Right renal cortex interstitium (tissue), 3 donors: ENCODE measurements around the gene HOXD12. TPM values are rescaled to one million over a fixed set of nuclear protein-coding genes. Genes with fewer than 3 reads are reported as not detected.

Source experiments
- DNase-seq, 3 donors: peaks; one replicate each; pipeline ENCODE4 v3.0.0-alpha.2; 2013; ENCODE audit warnings: low read depth in 3 of 3, low spot score in 2 of 3
- polyA plus RNA-seq, 3 donors: library from polyadenylated mRNA; unstranded; fragments of 120-200 nt; gene quantifications; one replicate each; pipeline ENCODE4 v1.2.1, GENCODE V29; 2013; ENCODE audit not compliant: insufficient read length in 3 of 3

HOXD12 gene
- polyA plus RNA-seq, 3 donors = 0.24 to 0.42 (median 0.28) TPM

DNA sequence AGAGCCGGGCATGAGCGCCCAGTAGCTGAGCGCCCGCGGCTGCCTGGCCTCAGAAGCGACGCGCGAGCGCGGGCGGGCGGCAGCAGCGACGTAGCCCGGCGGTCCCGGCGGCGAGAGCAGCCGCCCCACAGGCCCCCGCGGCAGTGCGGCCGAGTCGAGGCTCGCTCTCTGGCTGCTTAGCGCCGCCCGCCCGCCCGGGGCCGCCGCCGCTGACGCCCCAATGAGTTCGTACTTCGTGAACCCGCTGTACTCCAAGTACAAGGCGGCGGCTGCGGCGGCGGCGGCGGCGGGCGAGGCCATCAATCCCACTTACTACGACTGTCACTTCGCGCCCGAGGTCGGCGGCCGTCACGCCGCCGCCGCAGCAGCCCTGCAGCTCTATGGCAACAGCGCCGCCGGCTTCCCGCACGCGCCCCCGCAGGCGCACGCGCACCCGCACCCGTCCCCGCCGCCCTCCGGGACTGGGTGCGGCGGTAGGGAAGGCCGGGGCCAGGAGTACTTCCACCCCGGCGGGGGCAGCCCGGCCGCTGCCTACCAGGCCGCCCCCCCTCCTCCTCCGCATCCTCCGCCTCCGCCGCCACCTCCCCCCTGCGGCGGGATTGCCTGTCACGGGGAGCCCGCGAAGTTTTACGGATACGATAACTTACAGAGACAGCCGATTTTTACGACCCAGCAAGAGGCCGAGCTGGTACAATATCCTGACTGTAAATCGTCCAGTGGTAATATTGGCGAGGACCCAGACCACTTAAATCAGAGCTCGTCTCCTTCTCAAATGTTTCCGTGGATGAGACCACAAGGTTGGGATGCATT lies 30.8 kb downstream of the HOXD12 start:
- DNase-seq = no peak

DNA sequence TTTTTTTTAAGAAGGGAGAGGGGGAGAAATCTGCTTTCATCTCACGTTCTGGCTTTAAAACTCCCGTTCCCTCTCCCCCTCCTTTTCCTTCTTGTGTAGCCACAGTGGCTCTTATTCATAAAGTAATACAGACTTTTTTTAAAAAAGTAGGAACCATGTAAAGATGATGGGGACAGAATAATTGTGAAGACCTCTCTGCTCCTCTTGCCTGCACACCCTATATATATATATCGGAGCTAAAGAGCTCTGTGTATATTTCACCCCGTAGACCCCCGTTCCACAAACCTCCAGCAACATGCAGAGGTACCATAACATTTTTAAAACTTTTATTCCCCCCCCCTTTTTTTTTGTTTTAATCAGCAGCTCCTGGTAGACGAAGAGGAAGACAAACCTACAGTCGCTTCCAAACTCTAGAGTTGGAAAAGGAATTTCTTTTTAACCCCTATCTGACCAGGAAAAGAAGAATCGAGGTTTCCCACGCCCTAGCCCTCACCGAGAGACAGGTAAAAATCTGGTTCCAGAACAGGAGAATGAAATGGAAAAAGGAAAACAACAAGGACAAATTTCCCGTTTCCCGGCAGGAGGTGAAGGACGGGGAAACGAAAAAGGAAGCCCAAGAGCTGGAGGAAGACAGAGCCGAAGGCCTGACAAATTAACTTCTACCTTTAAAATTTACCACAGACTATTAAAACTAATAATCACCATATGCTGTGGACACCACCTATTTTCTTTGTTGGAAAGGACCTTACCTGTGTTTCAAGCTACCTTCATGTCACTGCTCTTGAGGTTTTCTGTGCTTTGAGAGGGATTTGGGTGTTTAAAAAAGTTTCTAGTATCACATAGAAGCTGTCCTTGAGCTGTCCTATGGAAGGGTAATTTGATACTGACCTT lies 31.6 kb downstream of the HOXD12 start:
- DNase-seq = no peak

DNA sequence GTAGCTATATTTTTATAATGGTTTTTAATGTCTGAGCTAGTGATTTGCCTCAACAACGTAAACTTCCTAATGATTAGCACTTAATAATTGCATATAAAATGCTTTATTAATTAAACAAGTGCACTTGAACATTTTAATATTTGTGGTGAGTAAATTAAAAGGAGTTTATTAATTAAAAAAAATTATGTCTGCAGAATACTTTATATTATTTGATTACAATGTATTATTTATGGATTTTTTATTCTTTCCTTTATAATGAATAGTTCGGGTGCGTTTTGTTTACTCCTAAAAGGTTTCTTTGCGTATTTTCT lies 32.2 kb downstream of the HOXD12 start:
- no peak for DNase-seq

DNA sequence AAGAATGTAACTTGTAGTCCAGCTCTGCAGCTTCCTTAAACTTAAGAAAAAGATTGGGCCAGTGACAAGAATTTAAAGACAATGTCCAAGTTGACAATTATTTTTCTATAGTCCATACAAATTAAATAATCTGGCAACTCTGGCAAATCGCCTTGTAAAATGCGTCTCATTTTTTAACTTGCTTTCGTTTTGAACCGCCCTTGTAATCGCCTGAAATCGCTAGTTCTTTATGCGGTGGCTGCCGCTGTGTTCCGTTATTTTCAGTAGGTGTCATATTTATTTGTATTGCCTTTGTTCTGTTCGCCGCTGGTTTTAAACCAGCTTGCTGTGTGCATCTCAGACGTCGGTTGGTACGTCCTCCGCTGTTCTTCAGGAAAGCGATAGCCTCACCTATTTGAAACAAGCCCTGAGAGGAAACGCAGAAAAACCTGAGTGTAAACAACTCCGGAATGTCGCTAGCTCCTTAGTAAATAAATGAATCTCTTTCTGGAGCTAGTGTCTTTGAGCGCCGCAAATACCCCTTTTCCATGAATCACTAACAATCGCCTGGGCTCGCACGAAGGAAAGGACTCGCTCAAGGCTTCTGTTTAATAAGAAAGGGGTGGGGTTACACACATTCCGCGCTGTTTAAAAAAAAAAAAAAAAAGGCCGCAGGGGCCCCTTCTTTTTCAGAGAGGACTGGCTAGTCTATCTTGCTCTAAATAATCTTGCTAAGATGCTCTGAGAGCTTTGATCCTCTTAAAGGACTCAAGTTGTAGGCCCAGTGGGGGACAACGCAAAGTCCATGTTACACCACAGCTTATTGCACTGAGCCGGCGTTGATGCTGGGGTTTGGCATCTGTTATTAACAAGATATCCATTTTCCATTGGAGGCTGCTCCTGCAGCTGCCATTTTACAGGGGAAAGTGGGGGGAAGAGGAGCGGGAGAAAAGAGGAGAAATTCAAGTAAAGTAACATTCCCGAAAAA lies 32.9 kb downstream of the HOXD12 start:
- no peak for DNase-seq

DNA sequence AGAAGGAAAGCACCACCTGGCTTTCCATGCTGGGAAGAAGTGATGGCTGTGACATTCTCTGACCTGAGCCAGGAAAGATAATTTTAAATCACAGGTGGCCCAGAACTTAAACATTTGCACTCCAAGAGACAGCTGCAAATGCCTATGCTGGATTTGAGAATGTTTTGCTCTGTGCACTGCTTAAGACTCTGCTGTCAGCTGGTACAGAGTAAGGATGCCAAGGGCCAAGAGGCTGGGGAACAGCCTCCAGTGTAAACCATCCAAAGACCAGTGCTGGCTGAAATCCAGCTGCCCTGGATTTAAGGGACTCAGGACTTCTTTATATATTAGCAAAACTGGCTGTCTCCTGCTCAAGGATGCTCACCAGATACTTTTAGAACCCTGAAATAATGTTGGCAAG lies 33.8 kb downstream of the HOXD12 start:
- no peak for DNase-seq

DNA sequence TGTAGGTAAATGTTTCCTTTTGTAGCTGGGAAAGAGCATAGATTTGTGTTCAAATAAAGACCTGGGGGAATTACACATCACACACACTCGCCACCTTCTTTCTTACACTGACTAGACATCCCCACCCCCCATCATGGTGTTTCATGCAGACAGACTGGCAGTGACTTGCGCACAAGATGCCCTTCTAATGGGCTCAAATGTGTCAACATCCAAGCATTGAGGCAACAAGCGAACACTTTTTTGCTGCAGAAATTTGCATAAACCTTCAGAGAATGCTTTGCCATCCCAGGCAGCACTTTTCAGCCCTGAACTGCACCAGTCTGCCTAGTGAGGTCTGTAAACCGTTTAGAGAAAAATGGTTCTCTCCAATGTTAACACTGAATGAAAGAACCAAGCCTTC lies 34.4 kb downstream of the HOXD12 start:
- DNase-seq = no peak

DNA sequence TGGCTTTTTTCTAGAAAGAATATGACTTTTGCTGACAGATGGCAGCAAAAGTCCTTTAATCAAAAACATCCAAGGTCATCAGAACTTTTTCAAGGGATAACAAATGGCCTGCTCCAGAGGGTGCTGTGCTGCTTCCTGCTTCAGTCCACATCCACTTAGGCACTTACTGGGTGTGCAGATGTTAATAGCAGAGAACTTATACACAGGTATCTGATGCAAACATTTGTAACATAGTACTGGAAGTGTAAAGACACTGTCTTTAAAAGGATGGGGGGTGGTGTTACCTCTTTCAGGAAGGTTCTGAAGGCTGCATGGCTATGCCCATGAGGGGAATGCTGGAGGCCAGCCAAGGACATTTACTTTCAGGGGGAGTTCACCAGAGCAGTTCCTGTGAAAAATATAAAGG lies 35.4 kb downstream of the HOXD12 start:
- no peak for DNase-seq

DNA sequence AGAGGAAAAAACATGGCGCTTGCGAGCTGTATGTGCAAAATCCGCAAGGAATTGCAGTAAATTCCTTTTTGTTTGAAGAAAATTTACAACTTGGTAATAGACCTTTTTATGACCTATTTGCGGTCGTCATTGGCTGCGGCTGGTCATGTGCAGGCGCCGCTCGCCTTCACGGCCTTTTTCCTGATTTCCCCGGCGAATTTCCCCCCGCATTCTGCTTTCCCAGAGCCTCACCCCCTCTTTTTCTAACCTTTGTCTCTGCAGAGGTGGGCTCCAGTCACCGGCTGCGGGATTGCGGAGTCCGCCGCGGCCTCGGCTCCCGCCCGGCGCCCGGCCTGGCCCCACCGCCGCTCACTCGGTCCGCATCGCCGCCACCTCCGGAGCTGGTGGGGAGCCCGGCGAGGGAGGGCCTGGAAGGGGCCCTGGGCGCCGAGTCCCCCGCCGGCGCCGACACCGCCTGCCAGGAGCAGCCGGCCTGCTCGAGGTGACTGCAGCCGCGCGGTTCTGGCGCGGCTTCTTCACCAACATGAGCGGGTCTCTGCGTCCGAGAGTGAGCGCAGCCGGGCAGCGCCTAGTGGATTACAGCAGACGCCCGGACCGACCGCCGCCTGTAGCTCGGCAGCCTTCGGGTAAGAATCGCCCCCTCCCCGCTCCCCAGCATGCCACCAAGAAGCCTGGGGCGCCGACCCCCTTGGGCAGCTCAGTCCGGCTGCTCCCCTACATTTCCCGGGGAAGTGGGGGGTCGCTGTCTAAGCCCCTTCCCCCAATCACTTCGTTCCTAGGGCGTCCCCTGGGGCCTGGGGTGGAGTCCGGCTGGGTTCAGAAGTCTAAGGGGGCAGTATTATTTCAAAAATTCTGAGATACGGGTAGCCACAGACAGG lies 37.0 kb downstream of the HOXD12 start:
- DNase-seq = no peak

DNA sequence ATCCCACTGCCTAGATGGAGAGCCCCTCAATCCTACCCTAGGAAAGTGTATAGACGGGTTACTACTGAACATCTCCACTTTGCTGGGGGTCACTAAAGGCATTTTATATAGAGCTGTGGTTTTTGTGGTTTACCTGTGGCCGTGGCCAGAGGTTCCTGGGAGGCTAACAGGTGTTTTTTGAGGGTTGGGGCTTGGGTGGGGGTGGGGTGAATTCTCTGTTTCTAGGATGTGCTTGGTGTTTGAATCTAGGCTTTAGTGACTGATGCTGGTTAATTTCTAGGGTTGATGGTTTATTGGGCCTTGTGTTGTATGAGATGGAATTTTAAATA lies 37.6 kb downstream of the HOXD12 start:
- DNase-seq = no peak

DNA sequence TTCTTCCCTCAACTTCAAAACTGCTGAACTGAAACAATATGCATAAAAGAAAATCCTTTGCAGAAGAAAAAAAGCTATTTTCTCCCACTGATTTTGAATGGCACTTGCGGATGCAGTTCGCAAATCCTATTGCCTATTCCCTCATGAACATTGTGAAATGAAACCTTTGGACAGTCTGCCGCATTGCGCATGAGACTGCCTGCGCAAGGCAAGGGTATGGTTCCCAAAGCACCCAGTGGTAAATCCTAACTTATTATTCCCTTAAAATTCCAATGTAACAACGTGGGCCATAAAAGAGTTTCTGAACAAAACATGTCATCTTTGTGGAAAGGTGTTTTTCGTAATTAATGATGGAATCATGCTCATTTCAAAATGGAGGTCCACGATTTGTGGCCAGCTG lies 38.3 kb downstream of the HOXD12 start:
- no peak for DNase-seq

DNA sequence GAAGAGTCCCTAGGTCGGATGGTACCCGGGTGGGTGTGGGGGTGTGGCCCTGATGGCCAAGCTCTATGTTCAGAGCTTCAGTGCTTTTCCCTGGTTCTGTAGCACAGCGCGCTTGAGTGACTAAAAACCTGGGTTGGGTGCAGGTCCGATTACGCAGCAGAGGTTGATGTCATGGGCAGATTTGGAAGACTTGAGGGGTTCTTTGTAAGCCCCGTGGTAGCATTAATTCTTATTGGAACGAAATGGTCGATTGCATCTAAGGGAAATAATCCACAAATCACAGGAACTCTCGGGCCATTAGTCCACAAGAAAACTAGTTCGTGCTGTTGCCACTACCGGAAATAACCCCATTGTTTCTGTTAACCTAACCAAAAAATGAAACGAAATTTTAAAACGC lies 38.9 kb downstream of the HOXD12 start:
- no peak for DNase-seq

DNA sequence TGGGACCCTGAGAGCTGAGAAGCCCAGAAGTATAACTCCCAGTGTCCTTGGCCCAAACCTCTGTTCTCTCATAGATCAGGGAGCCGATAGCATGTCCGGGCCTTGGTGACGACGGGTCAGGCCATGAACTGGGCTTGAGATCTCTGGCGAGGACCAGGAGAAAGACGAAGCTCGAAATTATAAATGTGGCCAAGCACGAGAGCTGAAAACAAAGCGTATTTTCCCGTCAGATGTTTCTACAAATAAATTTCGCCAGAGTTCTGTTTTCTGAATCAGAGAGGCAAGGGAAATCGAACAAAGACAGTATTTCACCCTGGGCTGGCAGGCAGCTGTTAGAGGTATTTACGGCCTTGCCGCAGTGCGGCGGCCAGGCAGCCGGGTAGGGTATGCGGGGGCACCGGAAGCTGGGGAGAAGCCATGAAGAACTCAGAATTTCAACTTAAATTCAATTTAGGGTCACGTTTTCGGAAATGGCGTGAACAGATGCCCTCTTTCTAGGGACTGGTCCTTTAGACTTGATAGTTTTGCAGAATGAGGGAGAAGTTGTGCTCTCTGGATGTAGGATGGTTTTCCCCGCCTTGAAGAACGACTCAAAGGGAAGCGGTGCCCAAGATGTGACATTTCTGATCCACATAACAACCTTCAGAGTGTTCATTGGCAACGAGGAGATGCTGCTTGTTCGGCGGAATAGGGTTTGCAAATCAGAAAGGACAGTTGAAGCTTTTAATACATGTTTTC lies 39.5 kb downstream of the HOXD12 start:
- DNase-seq = no peak

DNA sequence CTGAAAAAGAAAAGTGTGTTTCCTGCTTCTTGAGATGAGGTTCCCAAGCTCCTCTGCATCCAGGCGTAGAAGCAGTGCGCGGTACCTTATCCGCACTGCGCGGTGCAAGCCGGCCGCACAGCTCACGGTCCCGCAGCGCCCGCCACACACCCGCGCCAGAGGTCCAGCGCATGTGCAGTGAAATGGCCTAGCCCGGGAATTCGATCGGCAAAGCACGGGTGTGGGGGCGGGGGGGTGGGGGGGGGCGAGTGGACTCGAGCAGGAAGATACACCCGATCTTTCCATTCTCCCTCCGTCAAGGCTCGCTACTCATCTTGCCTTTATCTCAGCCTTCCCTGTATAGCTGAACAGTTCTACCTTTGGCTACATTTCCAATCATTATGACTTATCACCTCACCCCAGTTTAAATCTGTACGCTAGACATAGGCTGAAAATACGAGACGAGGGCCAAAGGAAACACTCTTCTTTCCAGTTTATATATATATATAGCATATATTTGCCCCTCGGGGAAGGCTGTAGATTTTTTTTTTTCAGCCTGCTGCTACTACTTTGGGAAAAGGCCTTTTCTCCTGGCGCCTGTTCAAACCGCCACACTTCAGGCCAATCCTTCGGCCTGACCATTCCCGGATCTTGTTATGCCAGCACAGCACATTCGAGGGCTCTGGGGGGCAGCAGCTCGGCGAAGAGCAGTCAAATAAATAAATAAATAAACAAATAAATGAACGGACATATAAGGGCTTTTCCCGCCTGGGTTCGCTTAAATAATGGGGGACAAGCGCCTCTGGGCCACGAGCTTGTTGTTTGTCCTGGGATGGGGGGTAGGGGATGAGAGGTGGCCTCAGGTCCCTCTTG lies 40.3 kb downstream of the HOXD12 start:
- no peak for DNase-seq

DNA sequence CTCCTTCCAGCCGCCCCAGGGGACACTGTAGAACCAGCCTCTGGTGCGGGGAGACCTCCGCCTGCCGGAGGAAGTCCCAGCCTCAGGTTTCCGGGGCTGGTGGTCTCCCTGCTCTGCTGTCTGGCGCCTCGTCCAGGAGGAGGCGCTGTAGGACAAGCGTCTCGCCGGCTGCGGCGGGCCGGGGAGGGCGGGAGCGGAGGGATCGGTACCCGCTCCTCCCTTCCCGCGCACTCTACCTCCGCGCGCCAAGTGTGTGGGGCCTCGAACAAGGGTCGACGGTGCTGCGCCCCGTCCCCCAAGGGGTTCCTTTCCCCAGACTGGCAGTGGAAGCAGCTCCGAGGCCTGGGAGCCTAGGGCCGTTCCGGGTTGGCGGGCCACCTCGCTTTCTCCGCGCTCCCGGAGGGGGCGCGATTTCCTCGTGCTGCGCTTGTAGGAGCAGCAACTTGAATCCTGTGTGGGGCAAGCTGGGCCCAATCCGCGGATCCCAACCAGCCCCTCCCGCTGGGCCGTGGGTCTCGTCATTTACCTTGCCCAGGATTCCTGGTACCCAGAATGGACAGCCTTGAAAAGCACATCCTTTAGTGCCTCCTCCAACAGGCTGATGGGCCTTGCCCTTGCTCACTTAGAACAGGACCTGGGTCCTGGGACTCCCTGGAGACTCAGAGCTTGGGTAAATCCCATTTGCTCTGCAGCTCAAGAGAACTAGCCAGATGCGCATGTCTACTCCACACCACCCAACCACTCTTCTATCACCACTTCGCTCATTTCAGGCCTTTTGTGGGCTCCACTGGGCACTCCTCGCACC lies 41.1 kb downstream of the HOXD12 start:
- no peak for DNase-seq

DNA sequence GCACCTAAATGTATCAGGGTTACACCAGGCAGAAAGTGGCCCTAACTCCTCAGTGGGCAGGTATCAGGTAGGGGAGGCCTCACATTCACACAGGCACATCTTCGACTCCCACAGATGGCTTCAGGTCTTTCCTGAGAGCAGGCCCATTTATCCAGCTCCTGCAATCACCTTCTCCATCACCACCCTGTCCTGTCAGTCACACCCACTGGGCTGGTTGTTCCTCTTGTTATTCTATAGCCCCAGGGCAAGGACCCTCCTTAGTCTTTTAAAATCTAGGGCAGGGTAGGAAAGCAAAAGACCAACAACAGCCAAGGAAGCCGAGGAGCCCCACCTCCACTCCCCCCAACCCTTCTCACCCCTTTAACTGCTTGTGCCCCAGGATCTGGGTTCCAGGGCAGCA lies 42.7 kb downstream of the HOXD12 start:
- no peak for DNase-seq

DNA sequence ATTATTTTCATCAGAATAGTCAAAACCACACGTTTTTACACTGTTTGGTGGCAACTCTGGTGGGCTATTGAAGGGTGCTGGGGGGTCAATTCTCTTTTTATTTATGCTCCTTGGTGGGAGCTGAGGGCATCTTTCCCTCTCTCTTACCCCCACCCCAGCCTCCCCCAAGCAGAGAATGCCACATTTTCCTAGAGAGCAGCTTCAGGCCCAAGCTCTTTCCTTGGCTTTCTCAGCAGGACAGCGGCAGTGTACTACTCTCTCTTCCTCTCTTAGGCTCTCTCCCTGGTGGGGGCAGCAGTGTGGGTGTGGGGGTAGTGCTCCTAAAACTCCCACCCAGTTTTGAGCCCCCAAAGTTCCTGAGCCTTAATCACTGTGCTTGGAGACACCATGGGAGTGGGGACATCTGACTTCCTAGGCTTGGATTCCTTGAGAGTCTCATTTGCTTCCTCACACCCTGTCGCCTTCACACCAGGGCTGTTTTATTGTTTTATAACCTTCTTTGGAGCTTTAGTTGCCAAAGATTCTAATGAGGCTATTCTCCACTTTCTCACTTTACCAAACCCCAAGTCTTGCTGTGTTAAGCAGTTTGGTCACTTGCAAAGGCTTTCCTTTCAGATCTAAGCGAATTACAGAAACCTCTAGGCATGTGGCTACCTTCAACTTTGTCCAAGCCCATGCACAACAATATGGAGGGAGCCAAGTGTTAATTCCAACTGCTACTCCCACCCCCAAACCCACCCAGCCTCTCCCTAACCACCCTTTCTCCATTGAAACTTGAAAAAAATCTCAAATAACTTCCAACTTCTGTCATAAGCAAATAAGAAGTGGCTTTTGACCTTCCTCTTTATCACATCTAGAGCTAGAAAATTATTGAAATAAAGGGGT lies 45.7 kb downstream of the HOXD12 start:
- no peak for DNase-seq

DNA sequence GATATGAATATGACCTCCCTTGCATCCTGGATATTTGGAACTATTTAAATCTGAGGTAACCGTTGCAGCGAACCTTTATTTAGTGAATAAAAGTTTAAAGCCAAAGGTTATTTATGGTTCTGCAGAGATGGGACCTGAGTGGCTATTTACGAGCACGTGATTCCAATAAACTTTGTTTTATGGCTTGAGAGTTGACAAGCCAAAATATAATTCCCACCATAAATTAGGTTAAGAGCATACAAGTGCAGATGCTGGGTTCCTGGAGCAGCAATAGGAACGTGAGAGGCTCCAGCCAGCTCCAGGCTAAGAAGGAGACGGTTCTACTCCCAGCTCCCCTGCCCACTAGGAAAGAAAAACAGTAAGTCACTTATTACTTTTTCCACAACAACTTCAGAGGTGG lies 46.5 kb downstream of the HOXD12 start:
- no peak for DNase-seq
